Stimulated activated CD4-positive, alpha-beta T cell treated with anti-CD3 and anti-CD28 coated beads, Interleukin-4, amount 100 ng/mL, for 4 hours (primary cell): ENCODE data around the gene FOXL2NB.

Experiments
- DNase-seq, 2 experiments: peaks; one replicate each; pipeline ENCODE4 v3.0.0-alpha.2; 2020

FOXL2NB gene

GRCh38 chr3:138947495-138948121, 591 bp downstream of the FOXL2NB start:
- DNase-seq, result no peak

GRCh38 chr3:138948371-138949001, 1.5 kb downstream of the FOXL2NB start:
- no peak for DNase-seq

- no peak for DNase-seq
Observed at GRCh38 chr3:138949002-138949418, 2.0 kb downstream of the FOXL2NB start.

- DNase-seq, result no peak
Observed at GRCh38 chr3:138949445-138950005, 2.5 kb downstream of the FOXL2NB start.

GRCh38 chr3:138950006-138950644, 3.1 kb downstream of the FOXL2NB start:
- no peak for DNase-seq

- DNase-seq, result no peak
Observed at GRCh38 chr3:138950701-138951100, 3.7 kb downstream of the FOXL2NB start.

GRCh38 chr3:138960417-138960852, 13.4 kb downstream of the FOXL2NB start:
- no peak for DNase-seq

- no peak for DNase-seq
Observed at GRCh38 chr3:138962854-138963560, 16.0 kb downstream of the FOXL2NB start.

- no peak for DNase-seq
Observed at GRCh38 chr3:138964264-138964663, 17.2 kb downstream of the FOXL2NB start.

- DNase-seq, result no peak
Observed at GRCh38 chr3:138964923-138965322, 17.9 kb downstream of the FOXL2NB start.

- no peak for DNase-seq
Observed at GRCh38 chr3:138971766-138972320, 24.8 kb downstream of the FOXL2NB start.

- no peak for DNase-seq
Observed at GRCh38 chr3:138972941-138973340, 25.9 kb downstream of the FOXL2NB start.

GRCh38 chr3:138974462-138974861, 27.4 kb downstream of the FOXL2NB start:
- no peak for DNase-seq

- DNase-seq, result no peak
Observed at GRCh38 chr3:138975351-138975750, 28.3 kb downstream of the FOXL2NB start.

GRCh38 chr3:138976047-138976446, 29.0 kb downstream of the FOXL2NB start:
- DNase-seq, result no peak

- DNase-seq, result no peak
Observed at GRCh38 chr3:138984816-138985215, 37.8 kb downstream of the FOXL2NB start.

GRCh38 chr3:138985932-138986331, 38.9 kb downstream of the FOXL2NB start:
- no peak for DNase-seq

GRCh38 chr3:138987181-138987580, 40.2 kb downstream of the FOXL2NB start:
- no peak for DNase-seq

- DNase-seq, result no peak
Observed at GRCh38 chr3:138995706-138996105, 48.7 kb downstream of the FOXL2NB start.
